Esophagus muscularis mucosa (tissue), 4 donors: ENCODE measurements around the gene SPTB.

Experiments used
- CTCF ChIP-seq, 3 experiments: fragments of 200-600 bp in 2 of 3; fragments of 450-650 bp in 1 of 3; sonication (generic) in 2 of 3; IDR thresholded peaks; one replicate each; pipeline ENCODE4 v1.5.1; 2017 to 2019; ENCODE audit warnings: antibody characterized with exemption in 3 of 3, mild to moderate bottlenecking in 2 of 3, moderate library complexity in 1 of 3
- EP300 ChIP-seq: sonication (generic); formaldehyde crosslinking; IDR thresholded peaks from one replicate; pipeline ENCODE4 v1.6.1; 2017; ENCODE audit warnings: antibody characterized with exemption
- POLR2A ChIP-seq: fragments of 450-650 bp; IDR thresholded peaks from one replicate; pipeline ENCODE4 v1.6.1; 2017; ENCODE audit warnings: antibody characterized with exemption, moderate library complexity, mild to moderate bottlenecking, low read depth

DNA sequence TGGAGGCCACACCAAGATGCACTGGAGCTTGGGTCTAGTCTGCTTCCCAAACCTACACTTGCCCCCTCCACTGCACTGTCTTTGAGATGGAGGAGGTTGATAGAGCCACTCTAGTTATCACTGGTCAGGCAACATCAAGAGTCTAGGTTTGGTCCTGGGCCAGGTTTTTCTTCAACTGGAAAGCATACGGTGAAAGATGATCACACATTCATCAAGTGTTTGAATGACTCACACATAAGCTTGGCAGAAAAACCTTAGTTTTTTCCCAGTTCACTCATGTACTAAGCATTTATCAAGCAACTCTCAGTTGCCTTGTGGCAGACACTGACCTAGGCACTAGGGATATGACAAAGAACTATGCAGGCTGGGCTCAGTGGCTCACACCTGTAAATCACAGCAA, 91.0 kb downstream of the SPTB start:
- TF ChIP-seq CTCF (IDR thresholded peaks at IDR 0.05) (no peak), EP300 (no peak), POLR2A (no peak)
